GM12878 (cell line): ENCODE results near the gene FOXB1.

Source experiments
- MEF2A ChIP-seq: IDR thresholded peaks from 2 replicates; pipeline ENCODE4 v1.6.1; 2011; ENCODE audit warnings: low read depth, mild to moderate bottlenecking, low read length, moderate library complexity; ENCODE audit not compliant: insufficient read depth
- MYC ChIP-seq: IDR thresholded peaks from 2 replicates; pipeline ENCODE4 v1.6.1; 2011; ENCODE audit warnings: mild to moderate bottlenecking, low read length, moderate library complexity, inconsistent platforms; ENCODE audit not compliant: insufficient read depth, insufficient replicate concordance, insufficient read length, severe bottlenecking
- POLR2AphosphoS5 ChIP-seq: IDR thresholded peaks from 2 replicates; pipeline ENCODE4 v1.6.1; 2011; ENCODE audit warnings: mild to moderate bottlenecking, low read length, inconsistent platforms
- SIX5 ChIP-seq: IDR thresholded peaks from 2 replicates; pipeline ENCODE4 v1.6.1; 2011; ENCODE audit warnings: mild to moderate bottlenecking, low read depth, low read length, moderate library complexity; ENCODE audit not compliant: severe bottlenecking
- SREBF1 ChIP-seq: IDR thresholded peaks from 2 replicates; pipeline ENCODE4 v1.6.1; 2012; ENCODE audit warnings: mild to moderate bottlenecking, low read length

DNA sequence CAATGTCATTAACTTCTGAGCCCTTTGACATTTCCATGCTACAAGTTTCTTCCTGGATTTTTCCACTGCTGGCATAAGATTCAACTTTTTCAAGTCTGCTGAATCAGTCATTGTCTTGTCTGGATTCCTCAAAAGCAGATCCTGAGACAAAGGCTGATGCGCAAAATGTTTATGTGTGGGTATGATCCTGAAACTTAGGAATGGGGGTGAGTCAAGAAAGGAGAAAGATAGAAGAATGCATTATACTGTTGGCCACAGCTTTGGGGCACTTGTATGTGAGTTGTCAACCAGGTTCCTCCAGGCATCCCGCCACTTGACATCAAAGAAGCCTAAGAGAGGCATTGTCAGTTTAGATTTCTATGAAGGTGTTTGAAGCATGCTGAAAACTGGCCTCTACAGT, 50.4 kb downstream of the FOXB1 start:
- no peak for TF ChIP-seq SREBF1
- no peak for TF ChIP-seq MEF2A
- no peak for TF ChIP-seq SIX5
- TF ChIP-seq MYC: no peak
- TF ChIP-seq POLR2AphosphoS5: no peak
